DOHH2 (cell line): ENCODE data around the gene UBE4B.

Experiments used
- H3F3A ChIP-seq: fragments of 200-600 bp; sonication (generic), shearing (Covaris generic); 2 replicates; pipeline ENCODE4 v1.6.0; 2016; ENCODE audit warnings: antibody characterized with exemption, mild to moderate bottlenecking; ENCODE audit not compliant: control insufficient read depth, insufficient read depth
- H3K27ac ChIP-seq: fragments of 200-600 bp; sonication (generic); 2 replicates; pipeline ENCODE4 v1.5.1; 2014; ENCODE audit warnings: low read depth, mild to moderate bottlenecking, low read length, moderate library complexity
- H3K27me3 ChIP-seq: fragments of 200-600 bp; sonication (generic); 2 replicates; pipeline ENCODE4 v1.6.1; 2014; ENCODE audit warnings: mild to moderate bottlenecking, low read length, mixed read lengths; ENCODE audit not compliant: control insufficient read depth
- H3K36me3 ChIP-seq: fragments of 200-600 bp; sonication (generic); 2 replicates; pipeline ENCODE4 v1.6.1; 2014; ENCODE audit warnings: mild to moderate bottlenecking, low read length, moderate library complexity, mixed read lengths; ENCODE audit not compliant: control insufficient read depth
- H3K4me1 ChIP-seq: fragments of 200-600 bp; sonication (generic); 2 replicates; pipeline ENCODE4 v1.6.1; 2014; ENCODE audit warnings: mild to moderate bottlenecking, low read length, mixed read lengths; ENCODE audit not compliant: control insufficient read depth
- H3K4me2 ChIP-seq: fragments of 200-600 bp; sonication (generic); 2 replicates; pipeline ENCODE4 v1.6.0; 2014; ENCODE audit warnings: mild to moderate bottlenecking, low read length, moderate library complexity
- H3K4me3 ChIP-seq: fragments of 200-600 bp; sonication (generic); 2 replicates; pipeline ENCODE4 v1.5.1; 2014; ENCODE audit warnings: mild to moderate bottlenecking, low read length, mixed read lengths
- H3K79me2 ChIP-seq: fragments of 200-600 bp; sonication (generic); 2 replicates; pipeline ENCODE4 v1.6.1; 2014; ENCODE audit warnings: mild to moderate bottlenecking, low read length, mixed read lengths; ENCODE audit not compliant: control insufficient read depth
- H3K9me2 ChIP-seq: fragments of 200-600 bp; sonication (generic); replicated peaks from 2 replicates; pipeline ENCODE4 v1.6.1; 2014; ENCODE audit warnings: mild to moderate bottlenecking, low read length, mixed read lengths; ENCODE audit not compliant: control insufficient read depth
- H3K9me3 ChIP-seq: fragments of 200-600 bp; sonication (generic); 2 replicates; pipeline ENCODE4 v1.6.1; 2014; ENCODE audit warnings: antibody characterized with exemption, low read length, mixed read lengths; ENCODE audit not compliant: control insufficient read depth, insufficient read depth
- H4K20me1 ChIP-seq: fragments of 200-600 bp; sonication (generic); 2 replicates; pipeline ENCODE4 v1.6.0; 2014; ENCODE audit warnings: low read depth, mild to moderate bottlenecking, antibody characterized with exemption, low read length, moderate library complexity; ENCODE audit not compliant: control insufficient read depth, insufficient read depth
- CTCF ChIP-seq: fragments of 200-600 bp; sonication (generic); IDR thresholded peaks from one replicate; pipeline ENCODE4 v1.5.1; 2014; ENCODE audit warnings: antibody characterized with exemption, mild to moderate bottlenecking, low read depth, low read length; ENCODE audit not compliant: poor library complexity, severe bottlenecking
- EZH2phosphoT487 ChIP-seq: fragments of 200-600 bp; sonication (generic); IDR thresholded peaks from 2 replicates; pipeline ENCODE4 v1.6.1; 2017; ENCODE audit warnings: borderline replicate concordance, mild to moderate bottlenecking, antibody characterized with exemption, low read length, moderate library complexity, mixed read lengths

UBE4B gene

GRCh38 chr1:10032590-10033358 lies at the start of gene UBE4B:
Gene UBE4B (plus strand): TSS chr1:10032958. CDS start chr1:10033671, 713 bp downstream.
- Histone ChIP-seq H3K4me1 (peaks cover 18% of the 10 kb centered on the region), H3K79me2 (peaks cover 47% of the 10 kb centered on the region)

GRCh38 chr1:9984253-9984652 lies 48.5 kb upstream of the UBE4B start:
- Histone ChIP-seq H4K20me1 (no peaks in the 10 kb centered on the region), H3K36me3 (no peaks in the 10 kb centered on the region), H3K4me2 (no peak overlapping the region), H3K4me3 (no peak overlapping the region), H3K9me2 (no peaks in the 10 kb centered on the region), H3K4me1 (no peaks in the 10 kb centered on the region), H3K9me3 (no peaks in the 10 kb centered on the region), H3K27ac (no peak overlapping the region), H3K79me2 (no peaks in the 10 kb centered on the region), H3K27me3 (no peaks in the 10 kb centered on the region), H3F3A (no peaks in the 10 kb centered on the region)
- no peak for TF ChIP-seq EZH2phosphoT487
- no peak for TF ChIP-seq CTCF

More at GRCh38 chr1:10032590-10033358, at the start of gene UBE4B:
- H3K9me3 ChIP-seq = no peaks in the 10 kb centered on the region
- peak within 1 kb of the TSS; percentile 95 for H3K4me3 ChIP-seq
- no peaks in the 10 kb centered on the region for H4K20me1 ChIP-seq
- no peaks in the 10 kb centered on the region for H3K27me3 ChIP-seq
- no peaks in the 10 kb centered on the region for H3K9me2 ChIP-seq
- peak within 1 kb of the TSS; percentile 77 for H3K27ac ChIP-seq
- peak within 1 kb of the TSS; percentile 81 for H3K4me2 ChIP-seq
- peaks cover 7% of the 10 kb centered on the region for H3F3A ChIP-seq
- H3K36me3 ChIP-seq = peaks cover 3% of the 10 kb centered on the region; the same call in 1 of the 2 replicates
- peak; percentile 71 for TF ChIP-seq CTCF
- no peak for TF ChIP-seq EZH2phosphoT487

GRCh38 chr1:9985001-9985400 lies 47.8 kb upstream of the UBE4B start:
- H3K4me2 ChIP-seq = no peak overlapping the region
- H3K4me1 ChIP-seq = no peaks in the 10 kb centered on the region
- H4K20me1 ChIP-seq = no peaks in the 10 kb centered on the region
- no peaks in the 10 kb centered on the region for H3K9me3 ChIP-seq
- no peaks in the 10 kb centered on the region for H3K36me3 ChIP-seq
- TF ChIP-seq EZH2phosphoT487 = no peak
- no peak for TF ChIP-seq CTCF
- H3K27me3 ChIP-seq = no peaks in the 10 kb centered on the region
- H3K4me3 ChIP-seq = no peak overlapping the region
- no peak overlapping the region for H3K27ac ChIP-seq
- H3K79me2 ChIP-seq = no peaks in the 10 kb centered on the region
- H3K9me2 ChIP-seq = no peaks in the 10 kb centered on the region
- no peaks in the 10 kb centered on the region for H3F3A ChIP-seq
